Activated naive CD4-positive, alpha-beta T cell treated with anti-CD3 and anti-CD28 coated beads, Interleukin-2, amount 50 U/mL, for 24 hours (primary cell): Measurements from ENCODE around the gene CXCL10.
"Not testable (repeated sequence)": the region's sequence is repeated elsewhere in the genome, so short reads cannot be mapped to it uniquely, and the experiment has no call there.

Experiments
- H3K27ac Mint-ChIP-seq: one replicate; pipeline ENCODE4 v1.8.0; 2021; ENCODE audit warnings: mild to moderate bottlenecking, mixed read lengths
- H3K27me3 Mint-ChIP-seq: one replicate; pipeline ENCODE4 v1.8.0; 2021; ENCODE audit warnings: mixed read lengths
- H3K36me3 Mint-ChIP-seq: one replicate; pipeline ENCODE4 v1.8.0; 2021; ENCODE audit warnings: mixed read lengths
- H3K4me1 Mint-ChIP-seq: one replicate; pipeline ENCODE4 v1.8.0; 2021; ENCODE audit warnings: mixed read lengths
- H3K4me3 Mint-ChIP-seq: one replicate; pipeline ENCODE4 v1.8.0; 2021; ENCODE audit warnings: mild to moderate bottlenecking, mixed read lengths
- H3K9me3 Mint-ChIP-seq: one replicate; pipeline ENCODE4 v1.8.0; 2021; ENCODE audit warnings: mixed read lengths

Gene CXCL10

GRCh38 chr4:76023389-76023788 lies at the start of gene CXCL10:
CXCL10 (minus strand) TSS chr4:76023497; CDS start chr4:76023431, 66 bp downstream.
- Mint-ChIP-seq H3K27me3 (no peaks in the 10 kb centered on the region), H3K9me3 (no peaks in the 10 kb centered on the region), H3K4me1 (peaks cover 27% of the 10 kb centered on the region), H3K4me3 (no peak within 1 kb of the TSS), H3K27ac (peak within 1 kb of the TSS; percentile 60), H3K36me3 (no peaks in the 10 kb centered on the region)

- Mint-ChIP-seq H3K27me3 (no peaks in the 10 kb centered on the region), H3K4me1 (no peaks in the 10 kb centered on the region), H3K4me3 (no peak overlapping the region), H3K27ac (no peak overlapping the region), H3K36me3 (no peaks in the 10 kb centered on the region), H3K9me3 (no peaks in the 10 kb centered on the region)
These were observed 49.5 kb upstream of the CXCL10 start for GRCh38 chr4:76072760-76073159.

DNA sequence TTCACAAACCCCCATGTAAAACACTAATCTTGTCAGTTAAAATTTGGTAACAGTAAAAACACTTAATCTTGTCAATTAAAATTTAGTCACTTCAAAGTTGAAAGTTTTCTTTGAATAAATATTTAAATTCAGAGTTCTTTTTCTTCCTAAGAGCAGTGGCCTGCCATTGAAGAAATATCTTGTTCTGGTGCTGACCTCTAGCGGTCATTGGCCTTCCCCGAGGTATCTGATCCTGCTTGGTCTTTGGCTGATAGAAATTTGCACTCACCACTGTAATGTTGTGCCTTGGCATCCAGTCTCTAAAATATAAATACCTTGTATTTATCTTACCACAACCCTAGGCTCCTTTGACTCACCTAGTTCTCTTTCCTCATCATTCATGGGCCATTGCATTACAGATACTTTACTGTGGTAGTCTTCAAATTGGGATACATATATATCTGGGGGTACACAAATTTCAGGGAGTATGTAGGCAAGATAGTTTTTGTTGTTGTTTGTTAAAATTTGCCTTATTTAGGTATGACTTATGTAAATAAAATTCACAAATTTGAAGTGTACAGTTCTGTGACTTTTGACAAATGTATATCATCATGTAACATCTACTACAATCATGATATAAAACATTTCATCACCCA lies 44.5 kb upstream of the CXCL10 start:
- Mint-ChIP-seq H3K9me3 (no peaks in the 10 kb centered on the region), H3K36me3 (no peaks in the 10 kb centered on the region), H3K4me1 (no peaks in the 10 kb centered on the region), H3K4me3 (no peak overlapping the region), H3K27me3 (no peaks in the 10 kb centered on the region), H3K27ac (no peak overlapping the region)

- Mint-ChIP-seq H3K27ac (no peak overlapping the region), H3K9me3 (no peaks in the 10 kb centered on the region), H3K36me3 (no peaks in the 10 kb centered on the region), H3K27me3 (no peaks in the 10 kb centered on the region), H3K4me1 (no peaks in the 10 kb centered on the region), H3K4me3 (no peak overlapping the region)
These were observed 43.2 kb upstream of the CXCL10 start for GRCh38 chr4:76066546-76066945.

DNA sequence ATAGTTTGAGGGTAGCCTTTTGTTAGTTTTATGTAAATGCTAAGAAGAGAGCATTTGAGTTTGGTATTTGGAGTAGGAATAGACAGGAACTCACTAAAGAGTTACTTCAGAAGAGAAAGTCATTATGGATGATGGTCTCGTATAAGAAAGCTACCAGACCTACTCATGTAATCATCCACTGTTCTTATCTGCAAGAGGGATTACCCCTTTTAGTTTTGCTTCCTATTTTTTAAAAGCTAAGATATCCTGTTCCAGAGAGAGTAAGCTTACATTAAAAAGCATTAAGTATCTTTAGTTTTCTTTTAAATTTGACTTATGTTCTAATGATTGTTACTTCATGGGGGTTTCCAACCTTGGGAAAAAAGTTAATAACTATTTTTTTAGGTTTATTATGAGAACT lies 38.7 kb upstream of the CXCL10 start:
- Mint-ChIP-seq H3K4me3 (no peak overlapping the region), H3K9me3 (no peaks in the 10 kb centered on the region), H3K36me3 (no peaks in the 10 kb centered on the region), H3K4me1 (peaks cover 18% of the 10 kb centered on the region), H3K27me3 (peaks cover 2% of the 10 kb centered on the region), H3K27ac (no peak overlapping the region)

DNA sequence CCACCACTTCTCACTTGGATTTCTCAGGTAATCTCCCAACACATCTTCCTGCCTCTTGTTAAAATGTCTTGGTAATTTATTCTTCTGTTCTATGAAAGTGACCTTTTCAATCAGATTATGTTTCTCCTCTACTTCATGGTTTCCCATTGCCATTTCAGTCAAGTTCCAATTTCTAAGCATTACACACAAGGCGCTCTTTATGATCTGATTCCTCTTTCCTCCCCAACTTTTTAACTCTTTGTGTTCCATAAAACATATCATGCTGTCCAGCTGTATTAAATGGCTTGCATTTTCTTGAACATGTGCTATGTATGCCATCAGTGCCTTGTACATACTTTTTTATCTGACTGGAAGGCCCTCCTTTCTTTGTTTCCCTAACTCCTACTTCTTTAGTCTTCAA lies 38.1 kb upstream of the CXCL10 start:
- Mint-ChIP-seq H3K9me3 (no peaks in the 10 kb centered on the region), H3K27me3 (peaks cover 3% of the 10 kb centered on the region), H3K4me1 (peaks cover 18% of the 10 kb centered on the region), H3K4me3 (no peak overlapping the region), H3K36me3 (no peaks in the 10 kb centered on the region), H3K27ac (no peak overlapping the region)

DNA sequence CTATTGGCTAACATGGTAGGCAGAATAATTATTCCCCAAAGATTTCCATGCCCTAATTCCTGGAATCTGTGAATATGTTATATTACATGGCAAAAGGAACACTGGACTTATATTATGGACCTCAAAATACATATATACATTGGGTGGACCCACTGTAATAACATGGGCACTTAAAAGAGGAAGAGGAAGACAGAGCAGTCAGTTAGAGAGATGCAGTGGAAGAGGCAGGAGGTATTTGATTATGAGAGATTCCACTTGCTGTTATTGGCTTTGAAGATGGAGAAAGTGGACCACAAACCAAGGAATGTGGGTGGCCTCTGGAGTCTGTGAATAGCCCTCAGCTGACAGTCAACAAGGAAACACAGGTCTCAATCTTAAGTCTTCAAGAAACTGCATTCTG lies 37.2 kb upstream of the CXCL10 start:
- peaks cover 6% of the 10 kb centered on the region for H3K27me3 Mint-ChIP-seq
- no peak overlapping the region for H3K4me3 Mint-ChIP-seq
- no peak overlapping the region for H3K27ac Mint-ChIP-seq
- no peaks in the 10 kb centered on the region for H3K36me3 Mint-ChIP-seq
- no peaks in the 10 kb centered on the region for H3K9me3 Mint-ChIP-seq
- H3K4me1 Mint-ChIP-seq, result peaks cover 18% of the 10 kb centered on the region

DNA sequence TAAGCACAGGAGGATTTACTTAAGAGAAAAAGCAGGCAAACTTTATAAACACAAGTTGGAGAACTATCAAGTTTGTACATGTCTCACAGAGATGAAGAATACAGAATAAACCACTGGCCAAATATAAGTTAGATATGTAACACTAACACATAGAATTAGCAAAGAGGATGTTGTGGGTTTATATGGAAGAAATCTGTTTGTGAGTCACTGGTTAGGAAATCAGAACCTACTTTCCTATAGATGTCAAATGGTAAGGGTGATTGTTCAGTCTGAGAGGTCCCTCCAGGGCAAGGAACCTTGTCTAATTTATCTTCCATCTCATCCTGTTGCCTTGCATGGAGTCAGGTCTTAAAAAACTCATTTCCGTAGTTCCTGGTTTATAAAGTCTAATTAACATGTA lies 36.5 kb upstream of the CXCL10 start:
- Mint-ChIP-seq H3K27me3 (peaks cover 6% of the 10 kb centered on the region), H3K27ac (no peak overlapping the region), H3K4me3 (no peak overlapping the region), H3K36me3 (no peaks in the 10 kb centered on the region), H3K4me1 (peaks cover 18% of the 10 kb centered on the region), H3K9me3 (no peaks in the 10 kb centered on the region)

GRCh38 chr4:76058888-76059426 lies 35.7 kb upstream of the CXCL10 start:
- peaks cover 6% of the 10 kb centered on the region for H3K27me3 Mint-ChIP-seq
- peak overlapping the region; percentile 1 for H3K4me3 Mint-ChIP-seq
- H3K27ac Mint-ChIP-seq, result no peak overlapping the region
- no peaks in the 10 kb centered on the region for H3K36me3 Mint-ChIP-seq
- H3K4me1 Mint-ChIP-seq, result peaks cover 18% of the 10 kb centered on the region
- no peaks in the 10 kb centered on the region for H3K9me3 Mint-ChIP-seq

- Mint-ChIP-seq H3K36me3 (no peaks in the 10 kb centered on the region), H3K27me3 (peaks cover 6% of the 10 kb centered on the region), H3K9me3 (no peaks in the 10 kb centered on the region), H3K4me3 (no peak overlapping the region), H3K4me1 (peaks cover 18% of the 10 kb centered on the region), H3K27ac (peak overlapping the region; percentile 26)
These were observed 35.0 kb upstream of the CXCL10 start for GRCh38 chr4:76058302-76058701.

DNA sequence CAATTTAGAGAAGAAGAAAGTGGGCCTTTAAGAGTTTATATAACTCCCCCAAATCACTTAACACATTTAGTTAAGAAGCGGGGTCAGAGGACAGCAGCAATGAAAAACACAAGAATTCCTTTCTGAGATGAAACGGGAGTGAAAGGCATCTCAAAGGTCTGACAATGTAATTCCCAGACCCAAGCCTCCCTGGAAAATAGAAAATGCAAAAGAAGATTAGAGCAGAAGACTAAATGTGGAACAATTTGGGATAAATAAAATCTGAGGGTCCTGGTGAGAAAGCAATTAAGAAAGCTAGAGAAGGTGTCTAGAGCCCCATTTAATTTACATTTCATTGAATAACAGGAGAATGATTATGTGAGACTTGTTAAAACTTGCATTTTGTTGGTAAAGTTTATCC lies 32.1 kb upstream of the CXCL10 start:
- peaks cover 18% of the 10 kb centered on the region for H3K4me1 Mint-ChIP-seq
- no peak overlapping the region for H3K4me3 Mint-ChIP-seq
- no peak overlapping the region for H3K27ac Mint-ChIP-seq
- no peaks in the 10 kb centered on the region for H3K36me3 Mint-ChIP-seq
- H3K9me3 Mint-ChIP-seq, result no peaks in the 10 kb centered on the region
- H3K27me3 Mint-ChIP-seq, result peaks cover 6% of the 10 kb centered on the region

GRCh38 chr4:76055016-76055415 lies 31.7 kb upstream of the CXCL10 start:
- H3K4me3 Mint-ChIP-seq, result no peak overlapping the region
- H3K9me3 Mint-ChIP-seq, result no peaks in the 10 kb centered on the region
- peaks cover 6% of the 10 kb centered on the region for H3K27me3 Mint-ChIP-seq
- no peaks in the 10 kb centered on the region for H3K36me3 Mint-ChIP-seq
- peaks cover 14% of the 10 kb centered on the region for H3K4me1 Mint-ChIP-seq
- no peak overlapping the region for H3K27ac Mint-ChIP-seq

- H3K9me3 Mint-ChIP-seq, result no peaks in the 10 kb centered on the region
- H3K27me3 Mint-ChIP-seq, result peaks cover 6% of the 10 kb centered on the region
- H3K36me3 Mint-ChIP-seq, result no peaks in the 10 kb centered on the region
- H3K4me1 Mint-ChIP-seq, result peaks cover 7% of the 10 kb centered on the region
- no peak overlapping the region for H3K27ac Mint-ChIP-seq
- H3K4me3 Mint-ChIP-seq, result no peak overlapping the region
These were observed 30.4 kb upstream of the CXCL10 start for GRCh38 chr4:76053730-76054129.

DNA sequence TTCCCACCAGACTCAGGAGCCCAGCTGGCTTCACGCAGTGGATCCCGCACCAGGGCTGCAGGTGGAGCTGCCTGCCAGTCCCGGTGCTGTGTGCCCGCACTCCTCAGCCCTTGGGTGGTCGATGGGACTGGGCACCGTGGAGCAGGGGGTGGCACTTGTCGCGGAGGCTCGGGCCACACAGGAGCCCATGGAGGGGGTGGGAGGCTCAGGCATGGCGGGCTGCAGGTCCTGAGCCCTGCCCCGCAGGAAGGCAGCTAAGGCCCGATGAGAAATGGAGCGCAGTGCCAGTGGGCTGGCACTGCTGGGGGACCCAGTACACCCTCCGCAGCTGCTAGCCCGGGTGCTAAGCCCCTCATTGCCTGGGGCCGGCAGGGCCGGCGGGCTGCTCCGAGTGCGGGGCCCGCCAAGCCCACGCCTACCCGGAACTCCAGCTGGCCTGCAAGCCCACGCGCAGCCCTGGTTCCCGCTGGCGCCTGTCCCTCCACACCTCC lies 27.3 kb upstream of the CXCL10 start:
- H3K4me3 Mint-ChIP-seq, H3K9me3 Mint-ChIP-seq, H3K4me1 Mint-ChIP-seq, H3K27ac Mint-ChIP-seq, H3K36me3 Mint-ChIP-seq, H3K27me3 Mint-ChIP-seq: not testable (repeated sequence)

GRCh38 chr4:76049860-76050416 lies 26.6 kb upstream of the CXCL10 start:
- H3K27ac Mint-ChIP-seq, H3K36me3 Mint-ChIP-seq, H3K4me3 Mint-ChIP-seq, H3K27me3 Mint-ChIP-seq, H3K9me3 Mint-ChIP-seq, H3K4me1 Mint-ChIP-seq: not testable (repeated sequence)

DNA sequence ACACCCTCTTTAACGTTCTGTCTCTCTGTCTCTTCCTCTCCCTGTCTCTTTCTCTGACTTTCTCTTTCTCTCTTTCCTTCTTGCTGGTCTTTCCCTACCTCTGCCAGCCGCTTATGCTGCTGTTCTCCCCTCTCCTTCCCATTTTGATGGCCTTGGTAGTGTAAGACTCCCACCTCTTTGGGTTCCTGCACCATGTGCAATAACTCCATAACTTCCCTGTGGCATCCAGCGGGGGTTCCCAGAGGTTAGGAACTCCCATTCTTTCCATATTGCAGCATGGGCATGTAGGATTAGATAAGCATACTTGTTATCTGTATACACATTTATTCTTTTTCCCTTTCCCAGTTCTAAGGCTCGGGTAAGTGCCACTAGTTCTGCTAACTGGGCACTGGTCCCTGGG lies 21.4 kb upstream of the CXCL10 start:
- not testable (repeated sequence) for H3K36me3 Mint-ChIP-seq, H3K9me3 Mint-ChIP-seq, H3K27ac Mint-ChIP-seq, H3K27me3 Mint-ChIP-seq, H3K4me3 Mint-ChIP-seq
- H3K4me1 Mint-ChIP-seq, result peaks cover 10% of the 10 kb centered on the region

DNA sequence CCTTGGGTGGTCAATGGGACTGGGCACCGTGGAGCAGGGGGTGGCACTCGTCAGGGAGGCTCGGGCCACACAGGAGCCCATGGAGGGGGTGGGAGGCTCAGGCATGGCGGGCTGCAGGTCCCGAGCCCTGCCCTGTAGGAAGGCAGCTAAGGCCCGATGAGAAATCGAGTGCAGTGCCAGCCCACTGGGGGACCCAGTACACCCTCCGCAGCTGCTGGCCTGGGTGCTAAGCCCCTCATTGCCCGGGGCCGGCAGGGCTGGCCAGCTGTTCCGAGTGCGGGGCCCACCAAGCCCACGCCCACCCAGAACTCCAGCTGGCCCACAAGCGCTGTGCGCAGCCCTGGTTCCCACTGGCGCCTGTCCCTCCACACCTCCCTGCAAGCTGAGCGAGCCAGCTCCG lies 20.0 kb upstream of the CXCL10 start:
- H3K9me3 Mint-ChIP-seq, H3K36me3 Mint-ChIP-seq, H3K4me3 Mint-ChIP-seq, H3K27me3 Mint-ChIP-seq, H3K27ac Mint-ChIP-seq: not testable (repeated sequence)
- H3K4me1 Mint-ChIP-seq, result peaks cover 10% of the 10 kb centered on the region
